B cell (primary cell): Measurements from ENCODE around the gene WRAP73. TPM values are rescaled to one million over a fixed set of nuclear protein-coding genes. Genes with fewer than 3 reads are reported as not detected.

Experiments
- ATAC-seq: fragments of 200-7000 bp; cut with Tn5 transposase; one replicate; pipeline ENCODE4 v1.10.0; 2021; ENCODE audit warnings: low read depth, mild to moderate bottlenecking, moderate number of reproducible peaks, moderate library complexity
- CTCF ChIA-PET: fragments of 350-600 bp; sonication (Branson Sonifier 250); formaldehyde crosslinking; loops from one replicate; lab custom pipeline; 2021; ENCODE audit warnings: antibody characterized with exemption, inconsistent platforms; lab: Charles Lee
- POLR2A ChIA-PET: fragments of 350-600 bp; sonication (Branson Sonifier 250); formaldehyde crosslinking; loops from one replicate; lab custom pipeline; 2021; ENCODE audit warnings: antibody characterized with exemption; lab: Charles Lee
- DNase-seq: peaks from one replicate; pipeline ENCODE4 v3.0.0; 2013
- H2AFZ ChIP-seq: 2 replicates; pipeline ENCODE4 v1.6.1; 2012; ENCODE audit warnings: mild to moderate bottlenecking, low read depth, low read length; ENCODE audit not compliant: insufficient read depth, poor library complexity, severe bottlenecking
- H3K27ac ChIP-seq, 2 donors: 1 replicate in 1 of 2; 2 replicates in 1 of 2; pipeline ENCODE4 v1.5.1; 2012 to 2013; ENCODE audit warnings: low read length in 2 of 2, mild to moderate bottlenecking in 2 of 2, moderate library complexity in 1 of 2
- H3K27me3 ChIP-seq, 4 experiments: fragments of 200-600 bp in 1 of 4; sonication (generic) in 1 of 4; replicated peaks in 1 of 4; 1 replicate in 2 of 4; 2 replicates in 2 of 4; pipeline versions ENCODE4 v1.6.1 to v1.7.0; 2013 to 2016; ENCODE audit warnings: low read length in 3 of 4, mild to moderate bottlenecking in 2 of 4, mixed read lengths in 1 of 4, moderate library complexity in 1 of 4; ENCODE audit not compliant: insufficient read depth in 4 of 4, control insufficient read depth in 3 of 4; ENCODE audit errors: control extremely low read depth in 1 of 4
- H3K36me3 ChIP-seq, 2 experiments: replicated peaks in 1 of 2; 1 replicate in 1 of 2; 2 replicates in 1 of 2; pipeline versions ENCODE4 v1.6.1 to v1.7.1; 2013; ENCODE audit warnings: low read length in 1 of 2; ENCODE audit not compliant: insufficient read depth in 2 of 2, control insufficient read depth in 1 of 2; ENCODE audit errors: control extremely low read depth in 1 of 2, extremely low read depth in 1 of 2
- H3K4me1 ChIP-seq, 2 donors: fragments of 200-600 bp in 1 of 2; sonication (generic) in 1 of 2; 1 replicate in 1 of 2; 2 replicates in 1 of 2; pipeline versions ENCODE4 v1.5.1 to v1.6.1; 2013 to 2017; ENCODE audit warnings: low read length in 2 of 2; ENCODE audit not compliant: control insufficient read depth in 2 of 2, insufficient read depth in 2 of 2
- H3K4me2 ChIP-seq: replicated peaks from 2 replicates; pipeline ENCODE3; 2012; ENCODE audit warnings: mild to moderate bottlenecking, low read depth, low read length; ENCODE audit not compliant: poor library complexity, severe bottlenecking
- H3K4me3 ChIP-seq, 5 experiments: fragments of 200-600 bp in 1 of 5; sonication (generic) in 1 of 5; 1 replicate in 3 of 5; 2 replicates in 2 of 5; pipeline versions ENCODE4 v1.5.1 to v1.7.0; 2011 to 2016; ENCODE audit warnings: low read length in 4 of 5, mild to moderate bottlenecking in 4 of 5, low read depth in 2 of 5, control low read depth in 1 of 5, moderate library complexity in 1 of 5; ENCODE audit not compliant: insufficient read depth in 1 of 5; ENCODE audit errors: control extremely low read depth in 1 of 5, extremely low read depth in 1 of 5
- H3K79me2 ChIP-seq: fragments of 200-600 bp; sonication (generic); one replicate; pipeline ENCODE4 v1.6.0; 2016; ENCODE audit warnings: low read length; ENCODE audit not compliant: control insufficient read depth, insufficient read depth
- H3K9ac ChIP-seq: fragments of 200-600 bp; sonication (generic); 2 replicates; pipeline ENCODE4 v1.6.1; 2017; ENCODE audit warnings: mild to moderate bottlenecking, low read length, moderate library complexity
- H3K9me3 ChIP-seq, 3 donors: one replicate each; pipeline versions ENCODE4 v1.6.1 to v1.7.1; 2013; ENCODE audit warnings: low read length in 2 of 3; ENCODE audit not compliant: control insufficient read depth in 2 of 3, insufficient read depth in 1 of 3; ENCODE audit errors: control extremely low read depth in 1 of 3
- H4K20me1 ChIP-seq: 2 replicates; pipeline ENCODE4 v1.6.0; 2012; ENCODE audit warnings: mild to moderate bottlenecking, low read length; ENCODE audit not compliant: insufficient read depth, control insufficient read depth, poor library complexity, severe bottlenecking
- H3K27ac Mint-ChIP-seq: one replicate; pipeline ENCODE4 v1.8.0; 2021; ENCODE audit warnings: mixed read lengths
- H3K27me3 Mint-ChIP-seq: one replicate; pipeline ENCODE4 v1.8.0; 2021; ENCODE audit warnings: mixed read lengths
- H3K4me1 Mint-ChIP-seq: one replicate; pipeline ENCODE4 v1.8.0; 2021; ENCODE audit warnings: mixed read lengths
- H3K4me3 Mint-ChIP-seq: one replicate; pipeline ENCODE4 v1.8.0; 2021; ENCODE audit warnings: mixed read lengths
- H3K9me3 Mint-ChIP-seq: one replicate; pipeline ENCODE4 v1.8.0; 2022; ENCODE audit warnings: mixed read lengths; ENCODE audit not compliant: insufficient read depth
- EZH2 ChIP-seq: IDR thresholded peaks from 2 replicates; pipeline ENCODE4 v1.6.1; 2012; ENCODE audit warnings: borderline replicate concordance, low read depth, mild to moderate bottlenecking, moderate library complexity, low read length; ENCODE audit not compliant: insufficient read depth, poor library complexity, severe bottlenecking
- WGBS: methylation state at CpG from one replicate; pipeline ENCODE4 v1.1.5; 2013; ENCODE audit warnings: missing lambda C conversion rate; ENCODE audit not compliant: insufficient coverage; 5-methylcytosine and 5-hydroxymethylcytosine counted together
- intact Hi-C: fragments of 100-400 bp; cut with micrococcal nuclease; formaldehyde crosslinking; loops from one replicate; pipeline ENCODE4 v1.10.0; 2022
- polyA plus RNA-seq: library from polyadenylated mRNA; depleted of rRNA; stranded (reverse); fragments of >200 nt; gene quantifications from 2 replicates; pipeline ENCODE4 v1.2.3, GENCODE V29; 2012
- total RNA-seq, 2 donors: library from RNA; stranded (reverse); fragments of 120-200 nt in 1 of 2; gene quantifications; 1 replicate in 1 of 2; 2 replicates in 1 of 2; pipeline versions ENCODE4 v1.2.3 to v1.2.4, GENCODE V29; 2013 to 2022
- TF ChIP-seq, protein P1 (sequence below): fragments of 200-600 bp; IDR thresholded peaks from one replicate; pipeline ENCODE4 v1.8.0; 2022; ENCODE audit warnings: antibody characterized with exemption, mild to moderate bottlenecking

The WRAP73 gene
- total and polyA plus RNA-seq, 2 donors (not counting 1 experiment from before 2014, with no cell fraction given), result 37.1 to 68.5 TPM

DNA sequence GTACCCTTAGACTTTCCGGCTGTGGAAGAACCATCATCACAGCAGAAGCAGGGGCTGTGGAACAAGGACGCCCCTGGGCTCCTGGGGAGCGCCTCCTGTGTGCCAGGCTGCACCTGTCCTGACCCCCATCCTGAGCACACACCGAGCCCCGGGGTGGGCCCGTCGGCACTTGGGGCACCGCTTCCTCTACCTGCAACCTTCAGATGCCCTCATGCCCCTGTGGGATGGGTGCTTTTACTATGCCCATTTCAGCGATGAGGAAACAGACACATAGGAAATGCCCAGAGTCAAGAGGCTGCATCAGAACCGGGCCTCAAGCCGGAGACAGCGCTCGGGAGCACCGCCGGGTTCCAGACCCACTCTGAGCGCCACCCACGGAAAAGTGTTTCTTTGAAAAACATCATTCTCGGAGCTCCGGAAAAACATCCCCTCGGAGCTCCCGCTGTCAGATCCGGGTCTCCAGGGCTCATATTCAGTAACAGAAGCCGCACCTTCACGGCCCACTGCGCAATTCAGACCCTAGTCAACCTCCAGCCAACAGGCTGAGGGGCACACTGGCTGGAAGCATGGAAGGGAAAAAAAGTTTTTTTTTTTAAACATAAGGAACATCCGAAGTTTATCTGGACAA lies 17.1 kb downstream of the WRAP73 start:
- Mint-ChIP-seq H3K4me1 (peaks cover 7% of the 10 kb centered on the region), H3K4me3 (no peak overlapping the region), H3K9me3 (no peaks in the 10 kb centered on the region), H3K27me3 (no peaks in the 10 kb centered on the region), H3K27ac (no peak overlapping the region)
- Histone ChIP-seq H3K27me3 (no peaks in the 10 kb centered on the region), H3K4me3 (no peak overlapping the region), H3K9me3 (no peaks in the 10 kb centered on the region), H3K4me2 (no peak overlapping the region), H3K9ac (no peak overlapping the region), H3K27ac (no peak overlapping the region), H3K4me1 (peaks cover 0 to 4% of the 10 kb centered on the region in 2 donors), H3K79me2 (no peaks in the 10 kb centered on the region), H4K20me1 (no peaks in the 10 kb centered on the region), H2AFZ (no peak overlapping the region), H3K36me3 (peaks cover 0 to 80% of the 10 kb centered on the region in 2 experiments)
- ChIA-PET CTCF (interaction anchor here (1.3 to 2.0 kb wide), 2 partner anchors 13 to 33 kb away, joined by 3 to 7 read pairs; no protein-coding TSS in a partner anchor), POLR2A (no interaction called here)
- intact Hi-C loops, result no loop called here
- ATAC-seq (no peak), DNase-seq (no peak)
- WGBS, result 96% methylated on average over 26 of the region's 26 CpGs
- TF ChIP-seq, protein P1, sequence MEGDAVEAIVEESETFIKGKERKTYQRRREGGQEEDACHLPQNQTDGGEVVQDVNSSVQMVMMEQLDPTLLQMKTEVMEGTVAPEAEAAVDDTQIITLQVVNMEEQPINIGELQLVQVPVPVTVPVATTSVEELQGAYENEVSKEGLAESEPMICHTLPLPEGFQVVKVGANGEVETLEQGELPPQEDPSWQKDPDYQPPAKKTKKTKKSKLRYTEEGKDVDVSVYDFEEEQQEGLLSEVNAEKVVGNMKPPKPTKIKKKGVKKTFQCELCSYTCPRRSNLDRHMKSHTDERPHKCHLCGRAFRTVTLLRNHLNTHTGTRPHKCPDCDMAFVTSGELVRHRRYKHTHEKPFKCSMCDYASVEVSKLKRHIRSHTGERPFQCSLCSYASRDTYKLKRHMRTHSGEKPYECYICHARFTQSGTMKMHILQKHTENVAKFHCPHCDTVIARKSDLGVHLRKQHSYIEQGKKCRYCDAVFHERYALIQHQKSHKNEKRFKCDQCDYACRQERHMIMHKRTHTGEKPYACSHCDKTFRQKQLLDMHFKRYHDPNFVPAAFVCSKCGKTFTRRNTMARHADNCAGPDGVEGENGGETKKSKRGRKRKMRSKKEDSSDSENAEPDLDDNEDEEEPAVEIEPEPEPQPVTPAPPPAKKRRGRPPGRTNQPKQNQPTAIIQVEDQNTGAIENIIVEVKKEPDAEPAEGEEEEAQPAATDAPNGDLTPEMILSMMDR, result no peak
- TF ChIP-seq EZH2, result no peak

DNA sequence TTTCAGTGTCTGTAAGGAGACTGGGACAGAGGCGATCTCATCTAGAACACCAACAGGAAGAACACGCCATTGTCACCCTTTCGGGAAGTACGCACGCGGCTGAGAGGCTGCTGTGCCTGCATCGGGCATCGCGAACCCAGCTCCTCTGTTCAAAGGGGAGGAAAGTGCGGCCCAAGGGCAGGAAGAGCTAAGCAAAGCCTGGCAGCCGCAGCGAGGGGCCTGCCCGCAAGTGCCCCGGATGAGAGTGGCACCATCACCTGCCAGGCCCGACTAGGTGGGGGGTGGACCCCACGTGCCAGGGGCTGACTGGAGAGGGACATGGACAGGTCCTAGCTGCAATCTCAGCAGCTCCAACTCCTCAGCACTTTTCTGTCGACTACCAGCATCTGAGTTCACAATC lies 17.6 kb downstream of the WRAP73 start:
- no peaks in the 10 kb centered on the region for H3K27me3 Mint-ChIP-seq
- Histone ChIP-seq H3K27ac (no peak overlapping the region), H4K20me1 (no peaks in the 10 kb centered on the region), H3K36me3 (peaks cover 0 to 80% of the 10 kb centered on the region in 2 experiments), H2AFZ (no peak overlapping the region), H3K9me3 (no peaks in the 10 kb centered on the region), H3K9ac (no peak overlapping the region), H3K4me2 (no peak overlapping the region), H3K4me1 (peaks cover 0 to 4% of the 10 kb centered on the region in 2 donors), H3K27me3 (no peaks in the 10 kb centered on the region), H3K79me2 (no peaks in the 10 kb centered on the region), H3K4me3 (no peak overlapping the region)
- ChIA-PET CTCF (interaction anchor here (1.3 kb wide), 1 partner anchor 34 kb away, joined by 3 read pairs; no protein-coding TSS in a partner anchor), POLR2A (no interaction called here)
- H3K4me3 Mint-ChIP-seq, result no peak overlapping the region
- intact Hi-C loops, result no loop called here
- DNase-seq (no peak), ATAC-seq (no peak)
- TF ChIP-seq, protein P1, result no peak
- no peak for TF ChIP-seq EZH2
- H3K27ac Mint-ChIP-seq, result no peak overlapping the region
- WGBS, result 97% methylated on average over 17 of the region's 17 CpGs
- H3K4me1 Mint-ChIP-seq, result peaks cover 7% of the 10 kb centered on the region
- H3K9me3 Mint-ChIP-seq, result no peaks in the 10 kb centered on the region
